ENCODE data around the gene CHIC2.
"Not testable (repeated sequence)": the region's sequence is repeated elsewhere in the genome, so short reads cannot be mapped to it uniquely, and the experiment has no call there.

The CHIC2 gene

DNA sequence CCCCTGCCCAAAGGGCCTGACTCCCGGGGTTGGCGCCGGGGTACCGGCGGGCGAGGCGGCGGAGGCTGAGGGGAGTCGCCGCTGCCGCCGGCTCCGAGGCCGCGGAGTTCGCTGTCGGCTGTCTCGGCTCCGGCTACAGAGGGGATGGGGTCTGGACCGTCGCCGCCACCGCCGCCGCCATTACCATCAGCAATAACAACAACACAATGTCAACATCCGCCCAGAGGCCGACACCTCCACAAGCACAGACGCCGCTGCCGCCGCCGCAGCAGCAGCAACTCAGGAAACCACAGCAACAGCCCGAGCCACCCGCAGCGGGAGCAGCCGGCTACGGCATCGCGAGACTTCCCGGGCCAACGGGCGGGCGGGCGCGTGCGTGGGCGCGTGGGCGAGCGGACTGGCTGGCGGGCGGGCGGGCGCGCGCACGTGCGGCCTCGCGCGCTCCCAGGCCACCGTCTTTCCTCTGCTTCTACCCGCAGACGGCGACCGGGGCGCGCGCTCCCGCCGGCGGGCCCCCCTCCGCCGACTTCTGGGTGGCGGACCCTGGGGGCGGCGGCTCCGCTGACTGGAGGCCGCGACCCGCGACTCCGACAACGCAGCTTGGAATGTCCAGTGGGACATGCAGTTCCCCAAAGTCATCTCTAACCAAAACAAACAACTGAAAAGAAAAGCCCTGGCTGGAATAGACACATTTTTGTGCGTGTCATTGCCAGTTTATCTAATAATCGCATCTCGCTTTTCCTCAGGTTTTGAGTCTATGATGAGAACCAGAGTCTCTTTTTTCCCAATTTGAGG, at the start of gene CHIC2:
CHIC2 (minus strand) TSS at position 289 of the 795 bp plus-strand sequence. CDS start 305 bp downstream, outside the sequence.
- no peaks in the 10 kb centered on the region for H3K27me3 ChIP-seq (replicated peaks; ENCODE audit: control insufficient read depth, insufficient read depth, low read length)
- peaks cover 58% of the 10 kb centered on the region for H3K4me1 ChIP-seq (ENCODE audit: control insufficient read depth, insufficient read depth, low read length)
- peak within 1 kb of the TSS; percentile 98 for H3K4me3 ChIP-seq (ENCODE audit: low read length)
- no peaks in the 10 kb centered on the region for H3K36me3 ChIP-seq (ENCODE audit: control insufficient read depth, insufficient read depth, low read length, severe bottlenecking)
- H3K9me3 ChIP-seq (ENCODE audit: control insufficient read depth, low read length): no peaks in the 10 kb centered on the region
- peak; percentile 98 for DNase-seq (ENCODE audit: low read depth)
- H3K9ac ChIP-seq (ENCODE audit: low read length): peak within 1 kb of the TSS; percentile 99

GRCh38 chr4:54113206-54113605, 48.8 kb upstream of the CHIC2 start:
- not testable (repeated sequence) for H3K9me3 ChIP-seq (ENCODE audit: control insufficient read depth, low read length); H3K4me3 ChIP-seq (ENCODE audit: low read length); H3K9ac ChIP-seq (ENCODE audit: low read length); DNase-seq (ENCODE audit: low read depth); H3K4me1 ChIP-seq (ENCODE audit: control insufficient read depth, insufficient read depth, low read length); H3K36me3 ChIP-seq (ENCODE audit: control insufficient read depth, insufficient read depth, low read length, severe bottlenecking)
- peaks cover 22% of the 10 kb centered on the region for H3K27me3 ChIP-seq (replicated peaks; ENCODE audit: control insufficient read depth, insufficient read depth, low read length)

GRCh38 chr4:54110019-54110416, 45.6 kb upstream of the CHIC2 start:
- H3K27me3 ChIP-seq (replicated peaks; ENCODE audit: control insufficient read depth, insufficient read depth, low read length): peaks cover 37% of the 10 kb centered on the region

GRCh38 chr4:54109241-54110018, 45.0 kb upstream of the CHIC2 start:
- peaks cover 13% of the 10 kb centered on the region for H3K4me1 ChIP-seq (ENCODE audit: control insufficient read depth, insufficient read depth, low read length)
- no peaks in the 10 kb centered on the region for H3K36me3 ChIP-seq (ENCODE audit: control insufficient read depth, insufficient read depth, low read length, severe bottlenecking)
- peaks cover 38% of the 10 kb centered on the region for H3K27me3 ChIP-seq (replicated peaks; ENCODE audit: control insufficient read depth, insufficient read depth, low read length)
- peak overlapping the region; percentile 67 for H3K4me3 ChIP-seq (ENCODE audit: low read length)
- H3K9me3 ChIP-seq (ENCODE audit: control insufficient read depth, low read length): no peaks in the 10 kb centered on the region
- no peak for DNase-seq (ENCODE audit: low read depth)
- H3K9ac ChIP-seq (ENCODE audit: low read length): no peak overlapping the region

More at GRCh38 chr4:54110019-54110416, 45.6 kb upstream of the CHIC2 start:
- Histone ChIP-seq H3K9me3 (ENCODE audit: control insufficient read depth, low read length) (no peaks in the 10 kb centered on the region), H3K9ac (ENCODE audit: low read length) (no peak overlapping the region), H3K36me3 (ENCODE audit: control insufficient read depth, insufficient read depth, low read length, severe bottlenecking) (no peaks in the 10 kb centered on the region), H3K4me3 (ENCODE audit: low read length) (peak overlapping the region; percentile 67), H3K4me1 (ENCODE audit: control insufficient read depth, insufficient read depth, low read length) (peaks cover 8% of the 10 kb centered on the region)
- no peak for DNase-seq (ENCODE audit: low read depth)

DNA sequence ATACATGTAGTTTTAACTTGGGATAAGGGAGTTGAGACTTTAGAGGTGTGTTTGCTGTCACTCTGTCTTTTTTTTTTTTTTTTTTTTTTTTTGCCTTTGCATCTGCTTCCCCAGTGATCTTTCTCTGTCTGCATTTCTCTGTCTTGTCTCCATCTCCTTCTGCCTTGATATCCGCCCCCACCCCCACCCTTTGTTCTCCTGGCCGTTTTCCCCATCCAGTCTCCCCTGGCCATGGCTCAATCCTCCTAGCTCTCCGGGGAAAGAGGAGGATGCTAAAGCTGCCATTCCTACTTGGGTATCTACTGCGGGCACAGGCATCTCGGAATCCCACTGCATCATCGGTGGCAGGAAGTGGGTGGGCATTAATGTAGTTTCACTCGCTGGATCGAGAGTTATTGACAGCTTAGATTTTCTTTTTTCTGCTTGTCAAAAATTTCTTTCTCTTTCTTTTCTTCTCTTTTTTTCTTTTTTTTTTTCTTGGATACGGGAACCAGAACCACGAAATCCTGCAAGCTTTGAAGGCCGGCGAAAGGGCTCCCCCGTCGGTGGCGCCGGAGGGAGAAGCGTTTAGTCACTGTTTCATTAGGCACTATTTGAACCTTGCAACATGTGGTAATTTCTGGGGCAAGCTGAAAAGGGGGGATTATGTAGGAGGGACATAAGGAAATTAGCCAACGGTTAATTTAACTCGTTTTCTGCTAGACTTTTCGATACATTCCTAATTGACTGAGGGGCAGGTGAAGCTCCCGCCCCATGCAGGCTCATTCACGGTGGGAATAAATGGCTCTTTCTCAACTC, 43.7 kb upstream of the CHIC2 start:
- no peaks in the 10 kb centered on the region for H3K9me3 ChIP-seq (ENCODE audit: control insufficient read depth, low read length)
- H3K27me3 ChIP-seq (replicated peaks; ENCODE audit: control insufficient read depth, insufficient read depth, low read length): peaks cover 38% of the 10 kb centered on the region
- H3K4me1 ChIP-seq (ENCODE audit: control insufficient read depth, insufficient read depth, low read length): peaks cover 25% of the 10 kb centered on the region
- DNase-seq (ENCODE audit: low read depth): no peak
- no peak overlapping the region for H3K4me3 ChIP-seq (ENCODE audit: low read length)
- no peaks in the 10 kb centered on the region for H3K36me3 ChIP-seq (ENCODE audit: control insufficient read depth, insufficient read depth, low read length, severe bottlenecking)
- no peak overlapping the region for H3K9ac ChIP-seq (ENCODE audit: low read length)

GRCh38 chr4:54104907-54105306, 40.5 kb upstream of the CHIC2 start:
- Histone ChIP-seq H3K9ac (ENCODE audit: low read length) (no peak overlapping the region), H3K4me1 (ENCODE audit: control insufficient read depth, insufficient read depth, low read length) (peaks cover 35% of the 10 kb centered on the region), H3K9me3 (ENCODE audit: control insufficient read depth, low read length) (no peaks in the 10 kb centered on the region), H3K36me3 (ENCODE audit: control insufficient read depth, insufficient read depth, low read length, severe bottlenecking) (no peaks in the 10 kb centered on the region), H3K4me3 (ENCODE audit: low read length) (no peak overlapping the region), H3K27me3 (replicated peaks; ENCODE audit: control insufficient read depth, insufficient read depth, low read length) (peaks cover 52% of the 10 kb centered on the region)
- DNase-seq (ENCODE audit: low read depth): no peak

GRCh38 chr4:54103190-54103574, 38.8 kb upstream of the CHIC2 start:
- H3K9me3 ChIP-seq (ENCODE audit: control insufficient read depth, low read length): no peaks in the 10 kb centered on the region
- no peak for DNase-seq (ENCODE audit: low read depth)
- H3K36me3 ChIP-seq (ENCODE audit: control insufficient read depth, insufficient read depth, low read length, severe bottlenecking): no peaks in the 10 kb centered on the region
- H3K4me3 ChIP-seq (ENCODE audit: low read length): peak overlapping the region; percentile 75
- peak overlapping the region; percentile 73 for H3K9ac ChIP-seq (ENCODE audit: low read length)
- peaks cover 27% of the 10 kb centered on the region for H3K4me1 ChIP-seq (ENCODE audit: control insufficient read depth, insufficient read depth, low read length)
- H3K27me3 ChIP-seq (replicated peaks; ENCODE audit: control insufficient read depth, insufficient read depth, low read length): peaks cover 50% of the 10 kb centered on the region

DNA sequence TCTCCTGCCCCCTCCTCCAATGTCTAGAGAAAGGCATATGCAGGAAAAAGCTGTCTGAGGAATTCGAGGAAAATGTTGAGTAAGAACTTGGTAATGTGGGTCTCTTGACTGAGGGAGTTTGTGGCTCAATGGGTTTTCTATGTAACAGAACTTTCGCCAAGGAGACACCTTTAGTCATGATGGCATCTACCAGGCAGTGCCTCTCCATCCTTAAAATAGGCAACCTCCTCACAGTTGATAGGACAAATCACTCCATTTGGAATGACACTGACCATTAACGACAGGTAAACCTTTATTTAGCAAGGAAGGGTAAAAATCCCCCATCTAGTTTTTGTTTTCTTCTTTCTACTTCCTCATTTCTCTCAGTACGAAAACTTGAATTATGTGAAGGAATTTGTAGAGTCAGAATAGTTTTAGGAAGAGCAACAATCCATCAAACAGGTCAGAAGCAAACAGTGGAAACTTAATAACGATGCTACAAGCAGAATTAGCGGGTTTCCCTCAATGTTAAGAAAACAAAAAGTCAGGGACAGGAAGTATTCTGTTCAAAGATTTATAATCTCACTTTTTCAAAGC, 38.2 kb upstream of the CHIC2 start:
- Histone ChIP-seq H3K36me3 (ENCODE audit: control insufficient read depth, insufficient read depth, low read length, severe bottlenecking) (no peaks in the 10 kb centered on the region), H3K27me3 (replicated peaks; ENCODE audit: control insufficient read depth, insufficient read depth, low read length) (peaks cover 53% of the 10 kb centered on the region), H3K4me1 (ENCODE audit: control insufficient read depth, insufficient read depth, low read length) (peaks cover 27% of the 10 kb centered on the region), H3K9me3 (ENCODE audit: control insufficient read depth, low read length) (no peaks in the 10 kb centered on the region), H3K9ac (ENCODE audit: low read length) (no peak overlapping the region), H3K4me3 (ENCODE audit: low read length) (no peak overlapping the region)
- DNase-seq (ENCODE audit: low read depth): no peak

DNA sequence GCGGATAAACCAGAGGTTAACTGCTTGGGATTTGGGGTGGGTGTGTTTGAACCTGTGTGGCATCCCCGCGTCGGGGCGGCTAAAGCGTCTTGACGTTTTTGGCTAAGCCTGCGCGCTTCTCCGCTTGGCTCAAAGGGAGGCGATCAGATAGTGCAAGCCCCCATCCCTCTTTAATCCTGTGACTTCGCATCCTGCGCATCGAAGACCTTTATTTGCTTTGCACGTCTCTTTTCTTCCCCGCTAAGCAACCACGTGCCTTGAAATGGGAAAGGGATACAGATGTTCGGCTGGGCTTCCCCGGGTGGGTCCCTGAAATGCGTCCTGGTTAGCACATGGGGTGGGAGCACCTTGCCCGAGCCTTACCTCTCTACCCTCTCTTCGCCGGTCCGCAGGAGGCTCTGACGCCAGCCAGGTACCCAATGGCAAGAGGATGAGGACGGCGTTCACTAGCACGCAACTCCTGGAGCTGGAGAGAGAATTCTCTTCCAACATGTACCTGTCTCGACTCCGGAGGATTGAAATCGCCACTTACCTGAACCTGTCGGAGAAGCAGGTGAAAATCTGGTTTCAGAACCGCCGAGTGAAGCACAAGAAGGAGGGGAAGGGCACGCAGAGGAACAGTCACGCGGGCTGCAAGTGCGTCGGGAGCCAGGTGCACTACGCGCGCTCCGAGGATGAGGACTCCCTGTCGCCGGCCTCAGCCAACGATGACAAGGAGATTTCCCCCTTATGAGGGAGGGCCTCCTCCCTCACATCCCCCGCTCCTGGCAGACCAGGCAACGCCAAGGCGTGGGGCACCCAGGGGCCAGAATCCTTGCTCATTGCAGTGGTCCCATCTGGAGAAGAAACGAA, 37.0 kb upstream of the CHIC2 start:
- no peaks in the 10 kb centered on the region for H3K36me3 ChIP-seq (ENCODE audit: control insufficient read depth, insufficient read depth, low read length, severe bottlenecking)
- H3K4me1 ChIP-seq (ENCODE audit: control insufficient read depth, insufficient read depth, low read length): peaks cover 27% of the 10 kb centered on the region
- peaks cover 48% of the 10 kb centered on the region for H3K27me3 ChIP-seq (replicated peaks; ENCODE audit: control insufficient read depth, insufficient read depth, low read length)
- no peak for DNase-seq (ENCODE audit: low read depth)
- peak overlapping the region; percentile 73 for H3K4me3 ChIP-seq (ENCODE audit: low read length)
- H3K9ac ChIP-seq (ENCODE audit: low read length): no peak overlapping the region
- no peaks in the 10 kb centered on the region for H3K9me3 ChIP-seq (ENCODE audit: control insufficient read depth, low read length)

DNA sequence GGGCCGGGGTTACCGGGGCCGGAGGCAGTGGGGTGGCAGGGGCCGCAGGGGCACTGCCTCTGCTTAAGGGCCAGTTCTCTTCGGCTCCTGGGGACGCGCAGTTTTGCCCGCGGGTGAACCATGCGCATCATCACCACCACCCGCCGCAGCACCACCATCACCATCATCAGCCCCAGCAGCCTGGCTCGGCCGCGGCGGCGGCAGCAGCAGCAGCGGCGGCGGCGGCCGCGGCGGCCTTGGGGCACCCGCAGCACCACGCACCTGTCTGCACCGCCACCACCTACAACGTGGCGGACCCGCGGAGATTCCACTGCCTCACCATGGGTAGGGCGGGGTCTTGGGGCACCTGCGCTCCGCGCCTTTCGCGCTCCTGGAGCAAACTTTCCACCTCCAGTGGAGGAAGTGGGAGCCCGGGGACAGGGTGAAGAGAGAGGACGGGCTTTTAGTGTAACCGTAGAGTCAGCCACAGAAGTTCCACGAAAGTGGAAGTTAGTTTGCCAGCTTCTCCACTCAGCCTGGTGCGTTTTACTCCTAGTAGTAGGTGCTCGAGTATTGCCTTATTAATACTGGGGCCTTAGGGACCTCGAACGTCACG, 36.3 kb upstream of the CHIC2 start:
- peaks cover 50% of the 10 kb centered on the region for H3K27me3 ChIP-seq (replicated peaks; ENCODE audit: control insufficient read depth, insufficient read depth, low read length)
- H3K9me3 ChIP-seq (ENCODE audit: control insufficient read depth, low read length): no peaks in the 10 kb centered on the region
- peak; percentile 45 for DNase-seq (ENCODE audit: low read depth)
- H3K9ac ChIP-seq (ENCODE audit: low read length): no peak overlapping the region
- peak overlapping the region; percentile 73 for H3K4me3 ChIP-seq (ENCODE audit: low read length)
- peaks cover 27% of the 10 kb centered on the region for H3K4me1 ChIP-seq (ENCODE audit: control insufficient read depth, insufficient read depth, low read length)
- no peaks in the 10 kb centered on the region for H3K36me3 ChIP-seq (ENCODE audit: control insufficient read depth, insufficient read depth, low read length, severe bottlenecking)
